GM19193 (cell line): Measurements from ENCODE around the gene UNC5C.

Experiments used
- POLR2A ChIP-seq: IDR thresholded peaks from 4 replicates; pipeline ENCODE4 v1.6.1; 2011; ENCODE audit not compliant: insufficient read depth, insufficient read length; ENCODE audit errors: extremely low read depth

Gene UNC5C

GRCh38 chr4:95285797-95286196 lies 263.0 kb downstream of the UNC5C start:
- TF ChIP-seq POLR2A, result no peak

GRCh38 chr4:95284655-95285054 lies 264.1 kb downstream of the UNC5C start:
- TF ChIP-seq POLR2A, result no peak

GRCh38 chr4:95283320-95283719 lies 265.5 kb downstream of the UNC5C start:
- TF ChIP-seq POLR2A, result no peak

- TF ChIP-seq POLR2A, result no peak
Observed at GRCh38 chr4:95272797-95273196, 276.0 kb downstream of the UNC5C start.

GRCh38 chr4:95272036-95272435 lies 276.7 kb downstream of the UNC5C start:
- TF ChIP-seq POLR2A, result no peak

- no peak for TF ChIP-seq POLR2A
Observed at GRCh38 chr4:95268819-95269565, 279.8 kb downstream of the UNC5C start.

- TF ChIP-seq POLR2A, result no peak
Observed at GRCh38 chr4:95267081-95267480, 281.7 kb downstream of the UNC5C start.

- TF ChIP-seq POLR2A, result no peak
Observed at GRCh38 chr4:95265814-95266740, 282.7 kb downstream of the UNC5C start.

GRCh38 chr4:95264843-95265242 lies 283.9 kb downstream of the UNC5C start:
- TF ChIP-seq POLR2A, result no peak

- no peak for TF ChIP-seq POLR2A
Observed at GRCh38 chr4:95263960-95264359, 284.8 kb downstream of the UNC5C start.

GRCh38 chr4:95263391-95263790 lies 285.4 kb downstream of the UNC5C start:
- no peak for TF ChIP-seq POLR2A

- no peak for TF ChIP-seq POLR2A
Observed at GRCh38 chr4:95256108-95256835, 292.5 kb downstream of the UNC5C start.

GRCh38 chr4:95255396-95256107 lies 293.2 kb downstream of the UNC5C start:
- TF ChIP-seq POLR2A, result no peak

GRCh38 chr4:95251568-95251967 lies 297.2 kb downstream of the UNC5C start:
- no peak for TF ChIP-seq POLR2A

GRCh38 chr4:95250544-95251137 lies 298.1 kb downstream of the UNC5C start:
- no peak for TF ChIP-seq POLR2A

- TF ChIP-seq POLR2A, result no peak
Observed at GRCh38 chr4:95249426-95250021, 299.2 kb downstream of the UNC5C start.
